DOHH2 (cell line): Measurements from ENCODE around the gene PHF14.

Experiments used
- CTCF ChIP-seq: fragments of 200-600 bp; sonication (generic); IDR thresholded peaks from one replicate; pipeline ENCODE4 v1.5.1; 2014; ENCODE audit warnings: antibody characterized with exemption, mild to moderate bottlenecking, low read depth, low read length; ENCODE audit not compliant: poor library complexity, severe bottlenecking
- EZH2phosphoT487 ChIP-seq: fragments of 200-600 bp; sonication (generic); IDR thresholded peaks from 2 replicates; pipeline ENCODE4 v1.6.1; 2017; ENCODE audit warnings: borderline replicate concordance, mild to moderate bottlenecking, antibody characterized with exemption, low read length, moderate library complexity, mixed read lengths

DNA sequence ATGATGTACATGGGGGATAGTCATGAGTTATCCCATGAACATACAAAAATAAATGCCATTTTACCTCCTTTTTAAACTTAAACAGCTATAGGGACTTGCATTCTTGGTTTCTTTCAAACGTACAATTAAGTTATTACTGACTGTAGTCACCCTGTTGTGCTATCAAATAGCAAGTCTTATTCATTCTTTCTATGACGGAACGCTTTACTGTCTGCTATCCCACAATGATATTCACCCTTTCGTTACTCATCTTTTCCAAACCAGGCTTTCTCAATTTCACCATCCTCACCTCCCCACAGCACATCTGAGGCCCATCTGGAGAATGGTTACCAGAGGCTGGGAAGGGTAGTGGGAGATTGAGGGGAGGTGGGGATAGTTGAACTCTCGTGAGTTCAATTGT is 218.8 kb downstream of the PHF14 start:
- TF ChIP-seq CTCF: no peak
- no peak for TF ChIP-seq EZH2phosphoT487
